CD4-positive, alpha-beta T cell treated with Interleukin-15 for 1 hour (primary cell): ENCODE data around the gene C16orf90.

Source experiments
- DNase-seq: peaks from one replicate; pipeline ENCODE4 v3.0.0-alpha.2; 2020

Gene C16orf90

GRCh38 chr16:3461151-3461550 is 34.1 kb downstream of the C16orf90 start:
- DNase-seq = peak; percentile 65

GRCh38 chr16:3460585-3460984 is 34.7 kb downstream of the C16orf90 start:
- no peak for DNase-seq

GRCh38 chr16:3460121-3460520 is 35.2 kb downstream of the C16orf90 start:
- DNase-seq = no peak

- DNase-seq = no peak
Measured at GRCh38 chr16:3459401-3460090, 35.7 kb downstream of the C16orf90 start.

- no peak for DNase-seq
Measured at GRCh38 chr16:3458852-3459361, 36.4 kb downstream of the C16orf90 start.

- no peak for DNase-seq
Measured at GRCh38 chr16:3458278-3458851, 36.9 kb downstream of the C16orf90 start.

GRCh38 chr16:3457434-3458252 is 37.6 kb downstream of the C16orf90 start:
- DNase-seq = peak; percentile 90

GRCh38 chr16:3454631-3455147 is 40.6 kb downstream of the C16orf90 start:
- no peak for DNase-seq

GRCh38 chr16:3454093-3454492 is 41.2 kb downstream of the C16orf90 start:
- DNase-seq = no peak

GRCh38 chr16:3444032-3444388 is 51.3 kb downstream of the C16orf90 start:
- no peak for DNase-seq
